Measurements from ENCODE around the gene NEO1.

The NEO1 gene

DNA sequence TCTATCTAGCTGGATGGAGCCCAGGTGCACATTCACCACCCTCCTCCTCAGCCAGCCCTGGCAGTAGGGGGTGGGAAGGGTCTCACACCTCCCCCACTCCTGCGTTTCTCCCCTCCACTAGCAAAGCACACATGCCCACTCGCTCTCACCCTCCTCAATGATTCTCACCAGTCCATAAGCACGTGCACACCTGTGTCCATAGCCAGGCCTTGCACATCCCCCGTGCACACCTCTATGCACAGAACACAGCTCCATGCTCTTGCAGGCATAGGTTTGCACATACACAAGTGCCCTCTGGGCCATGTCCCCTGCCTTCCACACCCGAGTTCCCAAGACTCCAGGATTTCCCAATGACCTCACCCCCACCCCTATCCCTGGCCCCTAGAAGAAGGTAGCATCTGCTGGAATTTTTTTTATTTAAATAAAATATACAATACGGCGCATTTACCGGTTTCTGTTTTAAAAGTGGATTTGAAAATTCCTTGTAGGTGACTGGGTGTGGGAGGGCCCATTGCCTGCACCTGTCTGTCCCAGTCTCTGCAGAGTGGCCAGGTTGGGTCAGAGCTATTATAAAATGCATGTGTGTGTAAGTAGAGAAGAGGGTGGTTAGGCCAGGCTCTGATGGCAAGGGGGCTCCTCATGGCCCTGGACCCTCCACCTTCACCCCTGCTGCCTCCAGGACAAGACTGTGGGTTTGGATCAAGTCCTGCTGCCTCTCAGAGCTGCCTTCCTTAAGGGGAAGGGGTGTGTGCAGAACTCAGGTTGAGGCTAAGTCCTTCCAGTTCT, 267.4 kb downstream of the NEO1 start:
- Histone ChIP-seq H3K9ac (ENCODE audit: low read length) (no peak overlapping the region), H3K4me1 (ENCODE audit: control insufficient read depth, insufficient read depth, low read length) (no peaks in the 10 kb centered on the region), H3K4me3 (ENCODE audit: low read length) (no peak overlapping the region), H3K27me3 (replicated peaks; ENCODE audit: control insufficient read depth, insufficient read depth, low read length) (peaks cover 30% of the 10 kb centered on the region), H3K9me3 (ENCODE audit: control insufficient read depth, low read length) (no peaks in the 10 kb centered on the region), H3K36me3 (ENCODE audit: control insufficient read depth, insufficient read depth, low read length, severe bottlenecking) (no peaks in the 10 kb centered on the region)
- DNase-seq (ENCODE audit: low read depth), result no peak

DNA sequence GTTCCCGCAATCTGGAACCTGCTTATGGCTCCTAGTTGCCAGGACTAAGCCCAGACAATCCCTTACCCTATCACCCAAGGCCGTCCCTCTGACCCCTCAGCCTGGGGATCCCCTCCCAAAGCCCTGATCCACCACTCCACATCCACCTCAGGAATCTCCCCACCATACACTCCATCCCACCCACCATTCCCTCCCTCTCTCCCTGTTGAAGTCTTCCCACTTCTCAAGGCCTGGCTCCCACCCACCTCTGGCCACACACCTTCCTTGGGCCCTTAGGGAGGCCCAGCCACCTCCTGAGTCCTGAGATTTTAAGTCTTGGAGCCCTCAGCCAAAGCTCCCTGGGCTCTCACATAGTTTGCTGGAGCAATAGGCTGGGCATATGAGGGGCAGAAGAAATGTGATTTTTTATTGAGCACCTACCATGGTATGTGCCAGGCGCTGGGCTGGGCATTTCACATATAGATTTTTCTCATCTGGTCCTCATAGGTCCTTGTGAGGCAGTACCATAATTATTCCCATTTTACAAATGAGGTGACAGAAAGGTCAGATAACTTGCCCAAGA, 268.4 kb downstream of the NEO1 start:
- Histone ChIP-seq H3K36me3 (ENCODE audit: control insufficient read depth, insufficient read depth, low read length, severe bottlenecking) (no peaks in the 10 kb centered on the region), H3K9me3 (ENCODE audit: control insufficient read depth, low read length) (no peaks in the 10 kb centered on the region), H3K4me3 (ENCODE audit: low read length) (no peak overlapping the region), H3K27me3 (replicated peaks; ENCODE audit: control insufficient read depth, insufficient read depth, low read length) (peaks cover 37% of the 10 kb centered on the region), H3K9ac (ENCODE audit: low read length) (no peak overlapping the region), H3K4me1 (ENCODE audit: control insufficient read depth, insufficient read depth, low read length) (no peaks in the 10 kb centered on the region)
- no peak for DNase-seq (ENCODE audit: low read depth)

- no peak for DNase-seq (ENCODE audit: low read depth)
- no peaks in the 10 kb centered on the region for H3K36me3 ChIP-seq (ENCODE audit: control insufficient read depth, insufficient read depth, low read length, severe bottlenecking)
- no peak overlapping the region for H3K4me3 ChIP-seq (ENCODE audit: low read length)
- peaks cover 42% of the 10 kb centered on the region for H3K27me3 ChIP-seq (replicated peaks; ENCODE audit: control insufficient read depth, insufficient read depth, low read length)
- H3K4me1 ChIP-seq (ENCODE audit: control insufficient read depth, insufficient read depth, low read length), result no peaks in the 10 kb centered on the region
- no peak overlapping the region for H3K9ac ChIP-seq (ENCODE audit: low read length)
- H3K9me3 ChIP-seq (ENCODE audit: control insufficient read depth, low read length), result no peaks in the 10 kb centered on the region
These were observed 269.5 kb downstream of the NEO1 start for GRCh38 chr15:73321496-73322450.

- no peak overlapping the region for H3K9ac ChIP-seq (ENCODE audit: low read length)
- DNase-seq (ENCODE audit: low read depth), result no peak
- no peaks in the 10 kb centered on the region for H3K36me3 ChIP-seq (ENCODE audit: control insufficient read depth, insufficient read depth, low read length, severe bottlenecking)
- H3K4me1 ChIP-seq (ENCODE audit: control insufficient read depth, insufficient read depth, low read length), result no peaks in the 10 kb centered on the region
- peaks cover 42% of the 10 kb centered on the region for H3K27me3 ChIP-seq (replicated peaks; ENCODE audit: control insufficient read depth, insufficient read depth, low read length)
- H3K9me3 ChIP-seq (ENCODE audit: control insufficient read depth, low read length), result no peaks in the 10 kb centered on the region
- H3K4me3 ChIP-seq (ENCODE audit: low read length), result no peak overlapping the region
These were observed 270.6 kb downstream of the NEO1 start for GRCh38 chr15:73322665-73323373.

DNA sequence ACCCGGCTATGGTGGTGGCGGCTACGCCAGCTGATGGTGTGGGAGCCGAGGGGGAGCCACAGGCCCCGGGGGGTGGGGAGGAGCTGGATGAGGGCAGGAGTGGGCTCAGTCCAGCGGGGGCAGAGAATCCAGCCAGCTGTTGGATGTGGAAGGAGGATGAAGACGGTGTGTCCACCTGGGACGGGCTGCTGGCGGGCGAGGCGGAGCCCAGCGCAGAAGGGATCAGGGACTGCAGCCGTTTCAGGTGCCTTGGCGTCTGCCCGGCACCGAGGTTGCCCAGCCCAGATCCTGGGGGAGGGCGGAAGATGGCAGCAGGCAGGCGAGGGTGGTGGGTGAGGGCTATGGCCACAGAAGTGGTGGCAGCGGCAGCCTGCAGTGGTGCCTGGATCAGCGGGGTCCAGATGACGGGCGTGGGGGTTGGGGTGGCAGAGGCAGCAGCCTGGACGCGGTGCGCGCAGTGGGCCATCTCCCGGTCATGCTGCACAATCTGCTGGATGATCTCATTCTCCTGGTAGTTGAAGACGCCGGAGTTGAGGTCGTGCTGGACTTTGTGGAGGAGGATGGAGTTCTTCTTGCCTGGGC, 271.2 kb downstream of the NEO1 start:
- no peak overlapping the region for H3K4me3 ChIP-seq (ENCODE audit: low read length)
- no peak overlapping the region for H3K9ac ChIP-seq (ENCODE audit: low read length)
- no peaks in the 10 kb centered on the region for H3K9me3 ChIP-seq (ENCODE audit: control insufficient read depth, low read length)
- no peaks in the 10 kb centered on the region for H3K4me1 ChIP-seq (ENCODE audit: control insufficient read depth, insufficient read depth, low read length)
- H3K36me3 ChIP-seq (ENCODE audit: control insufficient read depth, insufficient read depth, low read length, severe bottlenecking), result no peaks in the 10 kb centered on the region
- peaks cover 42% of the 10 kb centered on the region for H3K27me3 ChIP-seq (replicated peaks; ENCODE audit: control insufficient read depth, insufficient read depth, low read length)
- no peak for DNase-seq (ENCODE audit: low read depth)

DNA sequence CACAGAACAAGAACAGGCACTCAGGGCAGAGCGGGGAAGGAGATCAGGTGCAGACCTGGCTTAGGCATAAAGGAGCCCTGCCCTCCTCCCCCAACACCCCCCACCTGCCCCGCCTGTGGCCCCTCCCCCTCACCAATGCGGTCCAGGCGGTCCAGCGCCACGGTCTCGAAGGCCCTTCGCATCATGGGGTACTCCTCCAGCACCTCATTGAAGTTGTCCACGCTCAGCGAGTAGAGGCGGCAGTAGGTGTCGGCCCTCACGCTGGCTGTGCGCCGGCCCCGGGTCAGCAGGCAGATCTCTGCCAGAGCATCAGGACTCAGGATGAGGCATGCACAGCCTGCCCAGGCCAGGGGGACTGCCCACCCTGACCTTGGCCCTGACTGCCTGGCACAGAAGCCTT, 271.7 kb downstream of the NEO1 start:
- DNase-seq (ENCODE audit: low read depth), result no peak
- H3K9me3 ChIP-seq (ENCODE audit: control insufficient read depth, low read length), result no peaks in the 10 kb centered on the region
- no peaks in the 10 kb centered on the region for H3K36me3 ChIP-seq (ENCODE audit: control insufficient read depth, insufficient read depth, low read length, severe bottlenecking)
- H3K27me3 ChIP-seq (replicated peaks; ENCODE audit: control insufficient read depth, insufficient read depth, low read length), result peaks cover 39% of the 10 kb centered on the region
- H3K4me3 ChIP-seq (ENCODE audit: low read length), result no peak overlapping the region
- H3K9ac ChIP-seq (ENCODE audit: low read length), result no peak overlapping the region
- H3K4me1 ChIP-seq (ENCODE audit: control insufficient read depth, insufficient read depth, low read length), result no peaks in the 10 kb centered on the region

DNA sequence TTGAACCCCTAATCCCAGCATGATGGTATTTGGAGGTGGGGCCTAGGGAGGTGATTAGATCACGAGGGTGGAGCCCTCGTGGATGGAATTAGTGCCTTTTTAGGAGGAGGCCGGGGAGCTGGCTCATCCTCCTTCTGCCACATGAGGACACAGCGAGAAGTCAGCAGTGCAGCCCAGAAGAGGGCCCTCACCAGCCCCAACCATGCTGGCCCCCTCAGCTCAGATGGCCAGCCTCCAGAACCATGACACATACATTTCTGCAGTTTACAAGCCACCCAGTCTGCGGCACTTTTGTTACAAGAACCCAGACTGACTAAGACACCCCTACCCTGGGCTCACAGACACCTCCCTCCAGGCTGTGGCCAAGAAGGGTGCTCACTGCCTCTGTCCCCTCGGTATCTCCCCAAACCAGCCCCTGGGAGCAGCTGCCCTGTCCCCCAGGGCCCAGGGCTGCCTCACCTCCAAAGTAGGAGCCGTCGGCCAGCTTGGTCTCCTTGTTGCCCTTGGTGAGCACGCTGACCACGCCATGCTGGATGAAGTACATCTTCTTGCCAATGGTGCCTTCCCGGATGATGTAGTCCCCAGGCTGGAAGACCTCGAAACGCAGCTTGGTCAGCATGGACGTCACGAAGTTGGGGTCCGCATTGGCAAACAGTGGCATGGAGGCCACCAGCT, 272.4 kb downstream of the NEO1 start:
- DNase-seq (ENCODE audit: low read depth), result no peak

GRCh38 chr15:73325191-73325861, 273.1 kb downstream of the NEO1 start:
- Histone ChIP-seq H3K4me3 (ENCODE audit: low read length) (no peak overlapping the region), H3K36me3 (ENCODE audit: control insufficient read depth, insufficient read depth, low read length, severe bottlenecking) (no peaks in the 10 kb centered on the region), H3K9ac (ENCODE audit: low read length) (no peak overlapping the region), H3K4me1 (ENCODE audit: control insufficient read depth, insufficient read depth, low read length) (peaks cover 2% of the 10 kb centered on the region), H3K9me3 (ENCODE audit: control insufficient read depth, low read length) (no peaks in the 10 kb centered on the region), H3K27me3 (replicated peaks; ENCODE audit: control insufficient read depth, insufficient read depth, low read length) (peaks cover 28% of the 10 kb centered on the region)
- DNase-seq (ENCODE audit: low read depth), result no peak

More for the DNA sequence above, 272.4 kb downstream of the NEO1 start:
- H3K27me3 ChIP-seq (replicated peaks; ENCODE audit: control insufficient read depth, insufficient read depth, low read length), result peaks cover 35% of the 10 kb centered on the region
- no peaks in the 10 kb centered on the region for H3K36me3 ChIP-seq (ENCODE audit: control insufficient read depth, insufficient read depth, low read length, severe bottlenecking)
- H3K4me3 ChIP-seq (ENCODE audit: low read length), result no peak overlapping the region
- no peaks in the 10 kb centered on the region for H3K4me1 ChIP-seq (ENCODE audit: control insufficient read depth, insufficient read depth, low read length)
- no peak overlapping the region for H3K9ac ChIP-seq (ENCODE audit: low read length)
- H3K9me3 ChIP-seq (ENCODE audit: control insufficient read depth, low read length), result no peaks in the 10 kb centered on the region

DNA sequence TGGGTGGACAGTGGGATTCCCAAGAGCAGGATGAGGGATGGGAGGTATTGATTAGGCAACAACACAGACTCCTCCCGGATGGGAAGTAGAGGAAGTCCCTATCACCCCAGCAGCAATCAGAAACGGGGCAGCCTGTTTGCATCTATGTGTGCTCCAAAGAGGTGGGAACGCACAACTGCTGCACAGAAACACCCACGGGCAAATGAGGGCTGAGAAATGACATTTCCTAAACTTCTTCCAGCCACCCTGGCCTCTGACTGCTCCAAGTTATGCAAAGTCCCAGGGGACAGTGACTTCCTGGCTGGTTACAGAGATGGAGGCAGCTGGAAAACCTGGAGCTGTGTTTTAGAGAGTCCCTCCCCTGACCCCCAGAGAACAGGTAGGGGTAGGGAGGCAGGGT, 273.9 kb downstream of the NEO1 start:
- Histone ChIP-seq H3K9me3 (ENCODE audit: control insufficient read depth, low read length) (no peaks in the 10 kb centered on the region), H3K4me1 (ENCODE audit: control insufficient read depth, insufficient read depth, low read length) (peaks cover 4% of the 10 kb centered on the region), H3K9ac (ENCODE audit: low read length) (no peak overlapping the region), H3K36me3 (ENCODE audit: control insufficient read depth, insufficient read depth, low read length, severe bottlenecking) (no peaks in the 10 kb centered on the region), H3K4me3 (ENCODE audit: low read length) (no peak overlapping the region), H3K27me3 (replicated peaks; ENCODE audit: control insufficient read depth, insufficient read depth, low read length) (peaks cover 23% of the 10 kb centered on the region)
- no peak for DNase-seq (ENCODE audit: low read depth)
